Fibroblast of lung (primary cell): Measurements from ENCODE around the gene OR1L8. TPM values are rescaled to one million over a fixed set of nuclear protein-coding genes. Genes with fewer than 3 reads are reported as not detected.
"Not testable (repeated sequence)": the region's sequence is repeated elsewhere in the genome, so short reads cannot be mapped to it uniquely, and the experiment has no call there.

Experiments used
- DNase-seq, 2 donors: peaks; one replicate each; pipeline versions ENCODE4 v3.0.0 to v3.0.0-alpha.2; 2010; ENCODE audit warnings: low read depth in 2 of 2
- H2AFZ ChIP-seq: 2 replicates; pipeline ENCODE4 v1.5.1; 2012; ENCODE audit warnings: low read length, control low read depth, inconsistent platforms
- H3K27ac ChIP-seq: 2 replicates; pipeline ENCODE4 v1.5.1; 2011; ENCODE audit warnings: low read length, control low read depth; ENCODE audit not compliant: insufficient read depth
- H3K27me3 ChIP-seq: 2 replicates; pipeline ENCODE4 v1.5.1; 2011; ENCODE audit warnings: mild to moderate bottlenecking, low read length; ENCODE audit not compliant: control insufficient read depth, insufficient read depth
- H3K36me3 ChIP-seq: 2 replicates; pipeline ENCODE4 v1.5.1; 2011; ENCODE audit warnings: low read length; ENCODE audit not compliant: control insufficient read depth, insufficient read depth
- H3K4me1 ChIP-seq: 2 replicates; pipeline ENCODE4 v1.5.1; 2011; ENCODE audit warnings: low read length; ENCODE audit not compliant: control insufficient read depth, insufficient read depth; ENCODE audit errors: extremely low read depth
- H3K4me2 ChIP-seq: 2 replicates; pipeline ENCODE4 v1.5.1; 2011; ENCODE audit warnings: low read length, control low read depth; ENCODE audit not compliant: insufficient read depth; ENCODE audit errors: extremely low read depth
- H3K4me3 ChIP-seq, 4 experiments: fragments of 200-600 bp in 1 of 4; sonication (generic) in 1 of 4; replicated peaks in 1 of 4; 2 replicates each; pipeline ENCODE4 v1.5.1; 2011 to 2016; ENCODE audit warnings: low read length in 4 of 4, low read depth in 3 of 4, mild to moderate bottlenecking in 3 of 4, control low read depth in 2 of 4, inconsistent platforms in 1 of 4, mixed read lengths in 1 of 4; ENCODE audit not compliant: insufficient read depth in 1 of 4; ENCODE audit errors: control extremely low read depth in 1 of 4
- H3K79me2 ChIP-seq: 2 replicates; pipeline ENCODE4 v1.5.1; 2012; ENCODE audit warnings: mild to moderate bottlenecking, low read length, inconsistent platforms; ENCODE audit not compliant: control insufficient read depth, insufficient read depth
- H3K9ac ChIP-seq: 2 replicates; pipeline ENCODE4 v1.5.1; 2011; ENCODE audit warnings: mild to moderate bottlenecking, low read length, control low read depth; ENCODE audit not compliant: insufficient read depth
- H3K9me3 ChIP-seq: 2 replicates; pipeline ENCODE4 v1.5.1; 2012; ENCODE audit warnings: low read depth, low read length; ENCODE audit not compliant: control insufficient read depth, insufficient read depth
- H4K20me1 ChIP-seq: 2 replicates; pipeline ENCODE4 v1.5.1; 2011; ENCODE audit warnings: low read length; ENCODE audit not compliant: control insufficient read depth, insufficient read depth; ENCODE audit errors: extremely low read depth
- EZH2 ChIP-seq: IDR thresholded peaks from 2 replicates; pipeline ENCODE4 v1.5.1; 2012; ENCODE audit warnings: low read length, control low read depth, mild to moderate bottlenecking; ENCODE audit errors: missing control alignments
- polyA minus RNA-seq: library from RNA; depleted of rRNA, polyadenylated mRNA; stranded (reverse); fragments of >200 nt; gene quantifications from 2 replicates; pipeline ENCODE4 v1.2.3, GENCODE V29; 2011; ENCODE audit warnings: low replicate concordance
- polyA plus RNA-seq, 2 donors: library from polyadenylated mRNA; depleted of rRNA in 1 of 2; stranded (reverse) in 1 of 2; unstranded in 1 of 2; fragments of >200 nt; gene quantifications; 2 replicates each; pipeline ENCODE4 v1.2.1, GENCODE V29; 2011 to 2012; ENCODE audit warnings: missing spikeins in 1 of 2
- total RNA-seq: library from RNA; depleted of rRNA; stranded (reverse); fragments of >200 nt; gene quantifications from 2 replicates; pipeline ENCODE4 v1.2.1, GENCODE V29; 2014
- TF ChIP-seq, protein P1 (sequence below), 2 donors: IDR thresholded peaks in 1 of 2; conservative IDR thresholded peaks in 1 of 2; 1 replicate in 1 of 2; 2 replicates in 1 of 2; pipeline ENCODE4 v1.5.1; 2011 to 2012; ENCODE audit warnings: low read length in 2 of 2, control low read depth in 1 of 2, inconsistent platforms in 1 of 2, low read depth in 1 of 2, mild to moderate bottlenecking in 1 of 2

OR1L8 gene, protein sequence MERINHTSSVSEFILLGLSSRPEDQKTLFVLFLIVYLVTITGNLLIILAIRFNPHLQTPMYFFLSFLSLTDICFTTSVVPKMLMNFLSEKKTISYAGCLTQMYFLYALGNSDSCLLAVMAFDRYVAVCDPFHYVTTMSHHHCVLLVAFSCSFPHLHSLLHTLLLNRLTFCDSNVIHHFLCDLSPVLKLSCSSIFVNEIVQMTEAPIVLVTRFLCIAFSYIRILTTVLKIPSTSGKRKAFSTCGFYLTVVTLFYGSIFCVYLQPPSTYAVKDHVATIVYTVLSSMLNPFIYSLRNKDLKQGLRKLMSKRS
- not detected in 2 replicates for total RNA-seq
- 0.07 TPM in 1 of 2 replicates, not detected in the other for polyA plus RNA-seq
- not detected in 2 replicates for polyA plus RNA-seq (2012)
- polyA minus RNA-seq: 0.31 TPM in 1 of 2 replicates, not detected in the other

DNA sequence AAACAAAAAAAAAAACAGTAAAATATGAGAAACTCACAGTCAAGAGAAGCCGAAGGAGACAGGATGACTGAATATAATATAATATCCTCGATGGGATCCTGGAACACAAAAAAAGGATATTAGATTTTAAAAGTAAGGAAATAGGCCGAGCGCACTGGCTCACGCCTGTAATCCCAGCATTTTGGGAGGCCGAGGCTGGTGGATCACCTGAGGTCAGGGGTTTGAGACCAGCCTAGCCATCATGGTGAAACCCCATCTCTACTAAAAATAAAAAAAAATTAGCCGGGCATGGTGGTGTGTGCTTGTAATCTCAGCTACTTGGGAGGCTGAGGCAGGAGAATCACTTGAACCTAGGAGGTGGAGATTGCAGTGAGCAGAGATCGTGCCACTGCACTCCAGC is at the start of gene OR1L8:
Gene OR1L8 (minus strand): TSS at position 101 of the 400 bp plus-strand sequence. CDS start 14,907 bp downstream, outside the sequence.
- not testable (repeated sequence) for H4K20me1 ChIP-seq, H3K4me3 ChIP-seq, H3K9ac ChIP-seq, H3K27me3 ChIP-seq, DNase-seq, H3K9me3 ChIP-seq, H3K27ac ChIP-seq, H2AFZ ChIP-seq, H3K4me2 ChIP-seq, H3K79me2 ChIP-seq, H3K4me1 ChIP-seq, H3K36me3 ChIP-seq

DNA sequence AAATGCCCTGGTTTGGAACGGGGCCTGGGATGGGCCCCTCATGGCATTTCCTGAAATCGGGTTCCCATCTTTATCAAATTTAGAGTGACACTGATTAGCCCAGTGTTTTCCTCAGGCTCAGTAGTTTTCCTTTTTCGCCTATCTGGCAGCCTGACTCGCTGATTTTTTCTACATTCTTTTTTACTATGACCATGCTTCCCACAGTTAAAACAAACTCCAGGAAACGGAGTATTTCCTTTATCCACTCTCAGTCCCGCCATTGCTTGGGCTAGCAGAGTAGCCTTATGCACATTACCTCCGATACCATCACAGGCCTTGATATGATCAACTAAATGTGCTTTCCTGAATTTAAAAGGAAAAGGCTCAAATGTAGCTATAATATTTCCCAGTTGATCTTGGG is 36.8 kb upstream of the OR1L8 start:
- DNase-seq: no peak
- H4K20me1 ChIP-seq: no peaks in the 10 kb centered on the region
- no peaks in the 10 kb centered on the region for H3K79me2 ChIP-seq
- no peaks in the 10 kb centered on the region for H3K9me3 ChIP-seq
- H3K36me3 ChIP-seq: no peaks in the 10 kb centered on the region
- TF ChIP-seq EZH2: no peak
- TF ChIP-seq, protein P1, sequence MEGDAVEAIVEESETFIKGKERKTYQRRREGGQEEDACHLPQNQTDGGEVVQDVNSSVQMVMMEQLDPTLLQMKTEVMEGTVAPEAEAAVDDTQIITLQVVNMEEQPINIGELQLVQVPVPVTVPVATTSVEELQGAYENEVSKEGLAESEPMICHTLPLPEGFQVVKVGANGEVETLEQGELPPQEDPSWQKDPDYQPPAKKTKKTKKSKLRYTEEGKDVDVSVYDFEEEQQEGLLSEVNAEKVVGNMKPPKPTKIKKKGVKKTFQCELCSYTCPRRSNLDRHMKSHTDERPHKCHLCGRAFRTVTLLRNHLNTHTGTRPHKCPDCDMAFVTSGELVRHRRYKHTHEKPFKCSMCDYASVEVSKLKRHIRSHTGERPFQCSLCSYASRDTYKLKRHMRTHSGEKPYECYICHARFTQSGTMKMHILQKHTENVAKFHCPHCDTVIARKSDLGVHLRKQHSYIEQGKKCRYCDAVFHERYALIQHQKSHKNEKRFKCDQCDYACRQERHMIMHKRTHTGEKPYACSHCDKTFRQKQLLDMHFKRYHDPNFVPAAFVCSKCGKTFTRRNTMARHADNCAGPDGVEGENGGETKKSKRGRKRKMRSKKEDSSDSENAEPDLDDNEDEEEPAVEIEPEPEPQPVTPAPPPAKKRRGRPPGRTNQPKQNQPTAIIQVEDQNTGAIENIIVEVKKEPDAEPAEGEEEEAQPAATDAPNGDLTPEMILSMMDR (conservative IDR thresholded peaks at IDR 0.05 in 1 of 2, IDR thresholded peaks at IDR 0.05 in 1 of 2; ENCODE audit: low read depth in 1 of 2, low read length in 2 of 2): no peak
- H3K4me2 ChIP-seq: no peak overlapping the region
- H3K9ac ChIP-seq: no peak overlapping the region
- H3K27ac ChIP-seq: no peak overlapping the region
- H3K27me3 ChIP-seq: no peaks in the 10 kb centered on the region
- H2AFZ ChIP-seq: no peak overlapping the region
- no peak overlapping the region for H3K4me3 ChIP-seq
- H3K4me1 ChIP-seq: no peaks in the 10 kb centered on the region

DNA sequence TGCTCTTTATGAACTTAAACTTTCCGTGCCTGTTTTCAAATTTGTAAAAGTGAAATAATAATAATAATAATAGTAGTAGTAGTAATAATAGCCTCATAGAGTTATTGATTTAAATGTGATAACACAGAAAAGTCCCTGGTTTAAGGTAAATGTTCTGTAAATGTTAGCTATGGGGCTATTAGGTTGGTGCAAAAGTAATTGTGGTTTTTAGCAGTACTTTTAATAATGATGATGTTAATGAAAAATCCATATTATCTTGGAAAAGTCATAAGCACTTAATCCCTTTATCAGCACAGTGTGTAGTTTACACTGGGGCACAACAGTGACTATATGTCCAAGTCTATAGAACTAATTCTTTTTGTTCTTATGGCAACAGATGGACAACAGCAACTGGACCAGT is 31.2 kb upstream of the OR1L8 start, which contains the start of gene OR1Q1:
Gene OR1Q1 (plus strand): TSS at position 377 of the 400 bp plus-strand sequence. CDS start 0 bp downstream, at position 377.
- DNase-seq: no peak
- H3K9me3 ChIP-seq: no peaks in the 10 kb centered on the region
- TF ChIP-seq, protein P1 (conservative IDR thresholded peaks at IDR 0.05 in 1 of 2, IDR thresholded peaks at IDR 0.05 in 1 of 2; ENCODE audit: low read depth in 1 of 2, low read length in 2 of 2): no peak
- no peak for TF ChIP-seq EZH2

More for the DNA sequence above, 31.2 kb upstream of the OR1L8 start, which contains the start of gene OR1Q1:
- Histone ChIP-seq H3K4me1 (no peaks in the 10 kb centered on the region), H3K4me3 (no peak within 1 kb of the TSS), H3K4me2 (no peak within 1 kb of the TSS), H3K79me2 (no peaks in the 10 kb centered on the region), H4K20me1 (no peaks in the 10 kb centered on the region), H3K27me3 (no peaks in the 10 kb centered on the region), H3K27ac (no peak within 1 kb of the TSS), H3K9ac (no peak within 1 kb of the TSS), H2AFZ (no peak within 1 kb of the TSS), H3K36me3 (no peaks in the 10 kb centered on the region)
